Measurements from ENCODE around the gene FOXI1. TPM values are rescaled to one million over a fixed set of nuclear protein-coding genes. Genes with fewer than 3 reads are reported as not detected.

Gene FOXI1
- total RNA-seq, 1 experiment from 2014 or later = not detected

DNA sequence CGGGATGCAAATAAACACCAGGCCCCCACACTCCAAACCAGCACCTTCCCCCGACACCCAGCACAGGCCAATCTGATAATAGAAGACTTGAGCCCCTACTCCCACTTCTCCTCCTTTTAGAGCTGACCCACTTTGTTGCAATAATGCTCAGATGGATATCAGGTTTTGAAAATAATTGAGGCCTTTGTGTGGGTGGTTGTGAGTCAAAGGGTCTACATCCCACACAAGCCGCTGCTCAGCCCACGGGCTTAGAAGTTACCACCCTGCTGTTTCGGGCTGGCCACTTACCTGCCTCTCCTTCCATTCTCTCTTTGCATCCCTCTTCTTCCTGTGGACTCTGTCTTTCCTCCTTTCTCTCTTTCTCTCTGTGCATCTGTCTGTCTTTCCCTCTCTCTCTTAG, 36.2 kb upstream of the FOXI1 start:
- H3K27me3 ChIP-seq (ENCODE audit: insufficient read depth, low read depth) = no peaks in the 10 kb centered on the region
- no peaks in the 10 kb centered on the region for H3K9me2 ChIP-seq (ENCODE audit: insufficient read depth)
- no peaks in the 10 kb centered on the region for H4K20me1 ChIP-seq (ENCODE audit: insufficient read depth)
- H3K4me2 ChIP-seq = no peak overlapping the region
- no peaks in the 10 kb centered on the region for H3K9me3 ChIP-seq (ENCODE audit: insufficient read depth, low read depth)
- no TSS peak for BruUV-seq (replicated peaks)
- H3K4me1 ChIP-seq (replicated peaks; ENCODE audit: insufficient read depth) = no peaks in the 10 kb centered on the region
- H3K36me3 ChIP-seq (ENCODE audit: low read depth) = no peaks in the 10 kb centered on the region; the same call in 1 of the 2 replicates
- ChIA-PET CTCF (no interaction called here), POLR2A (ENCODE audit: unreplicated experiment) (no interaction called here)
- TF ChIP-seq, protein P1, sequence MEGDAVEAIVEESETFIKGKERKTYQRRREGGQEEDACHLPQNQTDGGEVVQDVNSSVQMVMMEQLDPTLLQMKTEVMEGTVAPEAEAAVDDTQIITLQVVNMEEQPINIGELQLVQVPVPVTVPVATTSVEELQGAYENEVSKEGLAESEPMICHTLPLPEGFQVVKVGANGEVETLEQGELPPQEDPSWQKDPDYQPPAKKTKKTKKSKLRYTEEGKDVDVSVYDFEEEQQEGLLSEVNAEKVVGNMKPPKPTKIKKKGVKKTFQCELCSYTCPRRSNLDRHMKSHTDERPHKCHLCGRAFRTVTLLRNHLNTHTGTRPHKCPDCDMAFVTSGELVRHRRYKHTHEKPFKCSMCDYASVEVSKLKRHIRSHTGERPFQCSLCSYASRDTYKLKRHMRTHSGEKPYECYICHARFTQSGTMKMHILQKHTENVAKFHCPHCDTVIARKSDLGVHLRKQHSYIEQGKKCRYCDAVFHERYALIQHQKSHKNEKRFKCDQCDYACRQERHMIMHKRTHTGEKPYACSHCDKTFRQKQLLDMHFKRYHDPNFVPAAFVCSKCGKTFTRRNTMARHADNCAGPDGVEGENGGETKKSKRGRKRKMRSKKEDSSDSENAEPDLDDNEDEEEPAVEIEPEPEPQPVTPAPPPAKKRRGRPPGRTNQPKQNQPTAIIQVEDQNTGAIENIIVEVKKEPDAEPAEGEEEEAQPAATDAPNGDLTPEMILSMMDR (conservative IDR thresholded peaks at IDR 0.05) = no peak
- TF ChIP-seq EZH2 (IDR thresholded peaks at IDR 0.05; ENCODE audit: low read depth) = no peak
- H3K4me3 ChIP-seq = no peak overlapping the region
- DNase-seq = no peak
- no peak overlapping the region for H3K27ac ChIP-seq
- intact Hi-C loops (cut with micrococcal nuclease; ENCODE audit: unreplicated experiment) = no loop called here
- no peaks in the 10 kb centered on the region for H3K79me2 ChIP-seq (ENCODE audit: low read depth)
- no peaks in the 10 kb centered on the region for H3F3A ChIP-seq (ENCODE audit: insufficient read depth, low read depth)
- no peak overlapping the region for H2AFZ ChIP-seq

DNA sequence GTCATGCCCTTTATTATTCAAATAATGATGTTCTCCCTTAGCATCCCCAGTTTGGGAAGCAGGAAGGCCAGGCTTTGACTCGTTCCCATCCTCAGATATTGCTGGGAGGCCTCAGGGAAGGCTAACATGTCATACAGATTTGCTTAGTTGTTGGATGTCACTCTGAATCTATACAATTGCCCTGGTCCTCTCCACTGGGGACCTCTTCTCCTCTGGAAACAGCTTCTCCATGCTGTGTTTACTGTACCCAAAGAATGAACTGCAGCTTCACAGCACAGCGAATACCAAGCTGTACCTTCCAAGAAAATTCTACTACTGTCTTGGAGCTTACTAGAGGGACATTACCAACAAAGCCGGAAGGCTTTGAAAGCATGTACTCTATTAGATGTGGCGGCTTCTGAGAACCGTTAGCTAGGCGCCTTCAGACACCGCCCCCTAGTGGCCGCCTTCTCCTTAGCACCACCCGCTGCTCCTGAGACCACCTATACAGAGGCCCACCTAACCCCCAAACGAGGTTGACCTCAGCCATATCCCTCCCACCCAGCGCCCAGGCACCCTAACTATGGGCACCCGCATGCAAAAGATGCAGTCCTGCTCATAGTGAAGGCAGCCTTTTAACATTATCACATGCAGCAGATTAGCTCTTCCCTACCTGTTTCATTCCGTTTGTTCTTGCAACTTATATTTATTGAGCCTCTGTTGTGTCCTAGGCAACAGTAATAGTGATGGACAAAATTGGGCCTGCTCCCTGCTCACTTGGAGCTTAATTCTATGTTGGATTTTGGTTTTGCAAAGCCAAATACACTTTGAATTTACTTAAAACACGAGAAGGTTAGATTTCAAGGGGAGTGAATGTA, 34.9 kb upstream of the FOXI1 start:
- no peak overlapping the region for H3K4me2 ChIP-seq
- BruUV-seq (replicated peaks) = no TSS peak
- no peaks in the 10 kb centered on the region for H3K36me3 ChIP-seq (ENCODE audit: low read depth)
- H3K4me3 ChIP-seq = no peak overlapping the region
- POLR2A ChIA-PET (ENCODE audit: unreplicated experiment) = no interaction called here
- intact Hi-C loops (cut with micrococcal nuclease; ENCODE audit: unreplicated experiment) = no loop called here
- no peak for TF ChIP-seq EZH2 (IDR thresholded peaks at IDR 0.05; ENCODE audit: low read depth)
- TF ChIP-seq, protein P1 (conservative IDR thresholded peaks at IDR 0.05) = peak; percentile 69
- no peaks in the 10 kb centered on the region for H3K9me2 ChIP-seq (ENCODE audit: insufficient read depth)
- no peaks in the 10 kb centered on the region for H3K9me3 ChIP-seq (ENCODE audit: insufficient read depth, low read depth)
- H3K4me1 ChIP-seq (replicated peaks; ENCODE audit: insufficient read depth) = no peaks in the 10 kb centered on the region
- no peak for DNase-seq
- H3K27me3 ChIP-seq (ENCODE audit: insufficient read depth, low read depth) = no peaks in the 10 kb centered on the region
- H4K20me1 ChIP-seq (ENCODE audit: insufficient read depth) = no peaks in the 10 kb centered on the region
- H3K79me2 ChIP-seq (ENCODE audit: low read depth) = no peaks in the 10 kb centered on the region
- no peak overlapping the region for H3K27ac ChIP-seq
- no peak overlapping the region for H2AFZ ChIP-seq
- CTCF ChIA-PET = interaction anchor here (1.4 kb wide), 1 partner anchor 13 kb away, joined by 5 read pairs; no protein-coding TSS in a partner anchor
- H3F3A ChIP-seq (ENCODE audit: insufficient read depth, low read depth) = no peaks in the 10 kb centered on the region

DNA sequence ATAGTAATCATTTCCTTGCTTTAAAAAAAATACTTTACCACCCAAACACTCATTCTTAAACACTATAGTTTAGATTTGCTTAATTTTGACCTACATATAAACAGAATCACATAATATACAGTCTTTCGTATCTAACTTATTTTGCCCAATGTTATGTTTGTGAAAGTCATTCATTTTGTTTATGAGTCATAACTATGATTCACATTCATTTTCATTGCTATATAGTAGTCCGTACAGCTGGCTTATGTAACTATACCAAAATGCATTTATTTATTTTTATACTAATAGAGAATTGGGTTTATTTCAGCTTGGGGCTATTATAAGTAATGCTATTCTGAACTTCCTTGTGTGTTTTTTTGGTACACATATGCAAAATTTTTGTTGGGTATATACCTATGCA, 33.9 kb upstream of the FOXI1 start:
- no peaks in the 10 kb centered on the region for H3K9me2 ChIP-seq (ENCODE audit: insufficient read depth)
- DNase-seq = no peak
- intact Hi-C loops (cut with micrococcal nuclease; ENCODE audit: unreplicated experiment) = no loop called here
- CTCF ChIA-PET = interaction anchor here (1.4 kb wide), 1 partner anchor 14 kb away, joined by 5 read pairs; no protein-coding TSS in a partner anchor
- TF ChIP-seq EZH2 (IDR thresholded peaks at IDR 0.05; ENCODE audit: low read depth) = no peak
- TF ChIP-seq, protein P1 (conservative IDR thresholded peaks at IDR 0.05) = no peak
- no peaks in the 10 kb centered on the region for H4K20me1 ChIP-seq (ENCODE audit: insufficient read depth)
- no peak overlapping the region for H3K4me3 ChIP-seq
- POLR2A ChIA-PET (ENCODE audit: unreplicated experiment) = no interaction called here
- H3F3A ChIP-seq (ENCODE audit: insufficient read depth, low read depth) = no peaks in the 10 kb centered on the region
- BruUV-seq (replicated peaks) = no TSS peak
- no peaks in the 10 kb centered on the region for H3K4me1 ChIP-seq (replicated peaks; ENCODE audit: insufficient read depth)
- H3K36me3 ChIP-seq (ENCODE audit: low read depth) = no peaks in the 10 kb centered on the region
- no peak overlapping the region for H3K4me2 ChIP-seq
- no peaks in the 10 kb centered on the region for H3K9me3 ChIP-seq (ENCODE audit: insufficient read depth, low read depth)
- no peak overlapping the region for H3K27ac ChIP-seq
- H2AFZ ChIP-seq = no peak overlapping the region
- H3K79me2 ChIP-seq (ENCODE audit: low read depth) = no peaks in the 10 kb centered on the region
- no peaks in the 10 kb centered on the region for H3K27me3 ChIP-seq (ENCODE audit: insufficient read depth, low read depth)
